GM23338 (cell line): ENCODE measurements around the gene CFAP298. TPM values are rescaled to one million over a fixed set of nuclear protein-coding genes. Genes with fewer than 3 reads are reported as not detected.

ENCODE experiments used
- ATAC-seq: fragments of 200-7000 bp; cut with Tn5 transposase; 3 replicates; pipeline ENCODE4 v1.9.1; 2020
- DNase-seq: peaks from one replicate; pipeline ENCODE4 v3.0.0-alpha.2; 2015; ENCODE audit warnings: low spot score
- H2AFZ ChIP-seq: fragments of 200-600 bp; sonication (generic); 2 replicates; pipeline ENCODE4 v1.8.0; 2016; ENCODE audit warnings: antibody characterized with exemption, mild to moderate bottlenecking, moderate library complexity
- H3F3A ChIP-seq: fragments of 200-600 bp; sonication (generic); replicated peaks from 2 replicates; pipeline ENCODE4 v1.8.0; 2017; ENCODE audit warnings: antibody characterized with exemption, mixed run types, low read depth
- H3K27ac ChIP-seq: fragments of 200-600 bp; sonication (generic); 2 replicates; pipeline ENCODE4 v1.6.1; 2016; ENCODE audit warnings: low read depth
- H3K27me3 ChIP-seq: fragments of 200-600 bp; sonication (generic); 2 replicates; pipeline ENCODE4 v1.8.0; 2016; ENCODE audit warnings: mild to moderate bottlenecking, mixed run types, moderate library complexity; ENCODE audit not compliant: insufficient read depth
- H3K36me3 ChIP-seq: fragments of 200-600 bp; sonication (generic); 2 replicates; pipeline ENCODE4 v1.8.0; 2016; ENCODE audit warnings: mild to moderate bottlenecking; ENCODE audit not compliant: insufficient read depth
- H3K4me1 ChIP-seq: fragments of 200-600 bp; sonication (generic); 2 replicates; pipeline ENCODE4 v1.8.0; 2016; ENCODE audit warnings: mild to moderate bottlenecking, moderate library complexity; ENCODE audit not compliant: insufficient read depth
- H3K4me2 ChIP-seq: fragments of 200-600 bp; sonication (generic); 2 replicates; pipeline ENCODE4 v1.7.1; 2017; ENCODE audit warnings: mixed run types
- H3K4me3 ChIP-seq: fragments of 200-600 bp; sonication (generic); 2 replicates; pipeline ENCODE4 v1.6.1; 2016; ENCODE audit warnings: mixed run types
- H3K79me2 ChIP-seq: fragments of 200-600 bp; sonication (generic); replicated peaks from 2 replicates; pipeline ENCODE4 v1.8.0; 2017; ENCODE audit warnings: mild to moderate bottlenecking; ENCODE audit not compliant: insufficient read depth
- H3K9me2 ChIP-seq: fragments of 200-600 bp; sonication (generic); 2 replicates; pipeline ENCODE4 v1.8.0; 2017; ENCODE audit not compliant: insufficient read depth
- H4K20me1 ChIP-seq: fragments of 200-600 bp; sonication (generic); replicated peaks from 2 replicates; pipeline ENCODE4 v1.8.0; 2017; ENCODE audit warnings: mild to moderate bottlenecking; ENCODE audit not compliant: insufficient read depth
- H3K27ac Mint-ChIP-seq: 2 replicates; pipeline ENCODE4 v1.8.0; 2020; ENCODE audit warnings: inconsistent platforms, mild to moderate bottlenecking, moderate library complexity, mixed read lengths
- H3K27me3 Mint-ChIP-seq: 3 replicates; pipeline ENCODE4 v1.8.0; 2022; ENCODE audit warnings: low read depth, mild to moderate bottlenecking, moderate library complexity, mixed read lengths, inconsistent platforms; ENCODE audit not compliant: insufficient read depth, poor library complexity
- H3K36me3 Mint-ChIP-seq: 3 replicates; pipeline ENCODE4 v1.8.0; 2021; ENCODE audit warnings: low read depth, mild to moderate bottlenecking, inconsistent platforms, moderate library complexity, mixed read lengths
- H3K4me1 Mint-ChIP-seq: 3 replicates; pipeline ENCODE4 v1.8.0; 2020; ENCODE audit warnings: mild to moderate bottlenecking, inconsistent platforms, mixed read lengths
- H3K4me3 Mint-ChIP-seq: 3 replicates; pipeline ENCODE4 v1.8.0; 2021; ENCODE audit warnings: moderate library complexity, mild to moderate bottlenecking, inconsistent platforms, mixed read lengths
- H3K9me3 Mint-ChIP-seq: 3 replicates; pipeline ENCODE4 v1.8.0; 2020; ENCODE audit warnings: moderate library complexity, mild to moderate bottlenecking, inconsistent platforms, mixed read lengths
- CREB1 ChIP-seq: fragments of 250-450 bp; sonication (Bioruptor Pico); IDR thresholded peaks from 2 replicates; pipeline ENCODE4 v1.5.0; 2020; ENCODE audit warnings: low read depth, mild to moderate bottlenecking, moderate library complexity
- CTCF ChIP-seq, 2 experiments: fragments of 200-600 bp in 1 of 2; sonication (generic) in 1 of 2; conservative IDR thresholded peaks; 2 replicates each; pipeline versions ENCODE4 v1.5.1 to v1.6.1; 2016 to 2017; ENCODE audit warnings: antibody characterized with exemption in 2 of 2, low read depth in 2 of 2, mild to moderate bottlenecking in 2 of 2, moderate library complexity in 1 of 2
- ETS1 ChIP-seq: IDR thresholded peaks from 2 replicates; pipeline ENCODE4 v1.6.1; 2016; ENCODE audit warnings: antibody characterized with exemption
- EZH2phosphoT487 ChIP-seq: fragments of 200-600 bp; sonication (generic); IDR thresholded peaks from one replicate; pipeline ENCODE4 v1.8.1; 2018; ENCODE audit warnings: antibody characterized with exemption; ENCODE audit not compliant: unreplicated experiment
- POLR2AphosphoS5 ChIP-seq: IDR thresholded peaks from 2 replicates; pipeline ENCODE4 v1.6.1; 2016; ENCODE audit warnings: antibody characterized with exemption, low read depth
- REST ChIP-seq: IDR thresholded peaks from one replicate; pipeline ENCODE4 v1.6.1; 2018; ENCODE audit warnings: antibody characterized with exemption; ENCODE audit not compliant: unreplicated experiment
- ZNF114 ChIP-seq: fragments of 250-450 bp; sonication (Bioruptor Pico); IDR thresholded peaks from 2 replicates; pipeline ENCODE4 v1.5.0; 2020; ENCODE audit warnings: mild to moderate bottlenecking, moderate library complexity
- ZNF331 ChIP-seq: fragments of 250-450 bp; sonication (Bioruptor Pico); IDR thresholded peaks from 2 replicates; pipeline ENCODE4 v1.5.0; 2020; ENCODE audit warnings: low read depth, mild to moderate bottlenecking, moderate library complexity
- ZNF462 ChIP-seq: fragments of 250-450 bp; sonication (Bioruptor Pico); IDR thresholded peaks from 2 replicates; pipeline ENCODE4 v1.5.0; 2020; ENCODE audit warnings: mild to moderate bottlenecking, moderate library complexity
- polyA plus RNA-seq: library from polyadenylated mRNA; unstranded; fragments of >200 nt; fragmentation: Nextera tagmentation; extraction: Ambion mirVana; gene quantifications from 2 replicates; pipeline ENCODE4 v1.2.1, GENCODE V29; 2016
- total RNA-seq: library from RNA; depleted of rRNA; stranded (reverse); fragments of >200 nt; shearing (Covaris generic); gene quantifications from 2 replicates; pipeline ENCODE4 v1.2.3, GENCODE V29; 2014

The CFAP298 gene
- total and polyA plus RNA-seq, 2 experiments from 2014 or later, result 46.6 to 157 TPM

GRCh38 chr21:32570456-32570855 lies 41.7 kb downstream of the CFAP298 start:
- Mint-ChIP-seq H3K9me3 (peaks cover 19% of the 10 kb centered on the region), H3K36me3 (peaks cover 25% of the 10 kb centered on the region), H3K27ac (no peak overlapping the region), H3K27me3 (peaks cover 12% of the 10 kb centered on the region), H3K4me3 (no peak overlapping the region; the same call in 2 of the 3 replicates), H3K4me1 (peaks cover 27% of the 10 kb centered on the region)
- H3K27ac ChIP-seq, result no peak overlapping the region
- H3F3A ChIP-seq, result no peaks in the 10 kb centered on the region
- no peak for ATAC-seq
- TF ChIP-seq ZNF331 (no peak), ZNF114 (CRISPR knock-in tag) (no peak), ETS1 (no peak), CTCF (conservative IDR thresholded peaks at IDR 0.05; ENCODE audit: low read depth in 2 of 2) (no peak), CREB1 (no peak), ZNF462 (CRISPR knock-in tag) (no peak), EZH2phosphoT487 (no peak), POLR2AphosphoS5 (no peak), REST (no peak)
- H3K36me3 ChIP-seq, result no peaks in the 10 kb centered on the region
- H4K20me1 ChIP-seq, result no peaks in the 10 kb centered on the region
- peaks cover 14% of the 10 kb centered on the region for H3K4me1 ChIP-seq
- H3K4me3 ChIP-seq, result no peak overlapping the region
- no peaks in the 10 kb centered on the region for H3K9me2 ChIP-seq
- H3K27me3 ChIP-seq, result no peaks in the 10 kb centered on the region
- DNase-seq, result no peak
- no peaks in the 10 kb centered on the region for H3K79me2 ChIP-seq
- H3K4me2 ChIP-seq, result peak overlapping the region; percentile 99
- peak overlapping the region; percentile 91; the same call in 1 of the 2 replicates for H2AFZ ChIP-seq
